ENCODE data around the gene MEN1. TPM values are rescaled to one million over a fixed set of nuclear protein-coding genes. Genes with fewer than 3 reads are reported as not detected.
A peak's percentile ranks its signal among the peaks of the same experiment; 100 is the strongest.

MEN1 gene
- total RNA-seq, 1 donor from 2014 or later, result 61.5 TPM

GRCh38 chr11:64856382-64857227 lies 46.3 kb upstream of the MEN1 start:
- Mint-ChIP-seq H3K9me3 (ENCODE audit: low read depth) (no peaks in the 10 kb centered on the region), H3K27me3 (no peaks in the 10 kb centered on the region), H3K4me3 (ENCODE audit: low read depth) (no peak overlapping the region), H3K36me3 (ENCODE audit: insufficient read depth) (peaks cover 8% of the 10 kb centered on the region), H3K4me1 (ENCODE audit: low read depth) (no peaks in the 10 kb centered on the region), H3K27ac (no peak overlapping the region)
- TF ChIP-seq, protein P1, sequence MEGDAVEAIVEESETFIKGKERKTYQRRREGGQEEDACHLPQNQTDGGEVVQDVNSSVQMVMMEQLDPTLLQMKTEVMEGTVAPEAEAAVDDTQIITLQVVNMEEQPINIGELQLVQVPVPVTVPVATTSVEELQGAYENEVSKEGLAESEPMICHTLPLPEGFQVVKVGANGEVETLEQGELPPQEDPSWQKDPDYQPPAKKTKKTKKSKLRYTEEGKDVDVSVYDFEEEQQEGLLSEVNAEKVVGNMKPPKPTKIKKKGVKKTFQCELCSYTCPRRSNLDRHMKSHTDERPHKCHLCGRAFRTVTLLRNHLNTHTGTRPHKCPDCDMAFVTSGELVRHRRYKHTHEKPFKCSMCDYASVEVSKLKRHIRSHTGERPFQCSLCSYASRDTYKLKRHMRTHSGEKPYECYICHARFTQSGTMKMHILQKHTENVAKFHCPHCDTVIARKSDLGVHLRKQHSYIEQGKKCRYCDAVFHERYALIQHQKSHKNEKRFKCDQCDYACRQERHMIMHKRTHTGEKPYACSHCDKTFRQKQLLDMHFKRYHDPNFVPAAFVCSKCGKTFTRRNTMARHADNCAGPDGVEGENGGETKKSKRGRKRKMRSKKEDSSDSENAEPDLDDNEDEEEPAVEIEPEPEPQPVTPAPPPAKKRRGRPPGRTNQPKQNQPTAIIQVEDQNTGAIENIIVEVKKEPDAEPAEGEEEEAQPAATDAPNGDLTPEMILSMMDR (IDR thresholded peaks at IDR 0.05; ENCODE audit: unreplicated experiment), result no peak
- DNase-seq (ENCODE audit: low spot score, unreplicated experiment), result no peak

DNA sequence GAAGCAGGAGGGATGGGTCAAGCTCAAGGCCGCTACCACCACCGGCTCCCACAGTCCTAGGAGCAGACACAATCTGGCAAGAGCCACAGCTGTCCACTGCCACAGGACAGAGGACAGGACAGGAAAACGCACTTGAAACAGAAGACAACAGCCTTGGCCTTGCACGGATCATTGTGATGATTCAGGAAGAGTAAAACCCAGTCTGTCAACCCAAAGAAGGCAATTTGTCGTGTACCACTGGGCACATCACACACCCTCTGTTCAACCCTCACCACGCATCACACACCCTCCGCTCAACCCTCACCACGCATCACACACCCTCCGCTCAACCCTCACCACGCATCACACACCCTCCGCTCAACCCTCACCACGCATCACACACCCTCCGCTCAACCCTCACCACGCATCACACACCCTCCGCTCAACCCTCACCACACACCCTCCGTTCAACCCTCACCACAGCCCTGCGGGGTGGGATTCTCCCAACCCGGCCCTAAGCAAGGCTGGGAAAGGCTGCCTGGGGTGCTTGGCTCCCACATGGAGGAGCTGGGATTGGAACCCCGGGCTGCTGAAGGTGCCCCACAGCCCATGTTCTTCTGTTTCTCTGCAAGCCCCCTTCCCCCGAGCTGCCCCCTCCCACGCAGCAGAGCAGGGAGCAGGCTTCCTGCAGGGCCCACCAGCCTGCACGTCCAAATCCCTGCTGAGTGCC lies 45.4 kb upstream of the MEN1 start:
- Mint-ChIP-seq H3K4me3 (ENCODE audit: low read depth) (no peak overlapping the region), H3K4me1 (ENCODE audit: low read depth) (no peaks in the 10 kb centered on the region), H3K9me3 (ENCODE audit: low read depth) (no peaks in the 10 kb centered on the region), H3K27ac (peak overlapping the region; percentile 84), H3K27me3 (no peaks in the 10 kb centered on the region), H3K36me3 (ENCODE audit: insufficient read depth) (peaks cover 8% of the 10 kb centered on the region)
- DNase-seq (ENCODE audit: low spot score, unreplicated experiment), result no peak
- TF ChIP-seq, protein P1 (IDR thresholded peaks at IDR 0.05; ENCODE audit: unreplicated experiment), result no peak

DNA sequence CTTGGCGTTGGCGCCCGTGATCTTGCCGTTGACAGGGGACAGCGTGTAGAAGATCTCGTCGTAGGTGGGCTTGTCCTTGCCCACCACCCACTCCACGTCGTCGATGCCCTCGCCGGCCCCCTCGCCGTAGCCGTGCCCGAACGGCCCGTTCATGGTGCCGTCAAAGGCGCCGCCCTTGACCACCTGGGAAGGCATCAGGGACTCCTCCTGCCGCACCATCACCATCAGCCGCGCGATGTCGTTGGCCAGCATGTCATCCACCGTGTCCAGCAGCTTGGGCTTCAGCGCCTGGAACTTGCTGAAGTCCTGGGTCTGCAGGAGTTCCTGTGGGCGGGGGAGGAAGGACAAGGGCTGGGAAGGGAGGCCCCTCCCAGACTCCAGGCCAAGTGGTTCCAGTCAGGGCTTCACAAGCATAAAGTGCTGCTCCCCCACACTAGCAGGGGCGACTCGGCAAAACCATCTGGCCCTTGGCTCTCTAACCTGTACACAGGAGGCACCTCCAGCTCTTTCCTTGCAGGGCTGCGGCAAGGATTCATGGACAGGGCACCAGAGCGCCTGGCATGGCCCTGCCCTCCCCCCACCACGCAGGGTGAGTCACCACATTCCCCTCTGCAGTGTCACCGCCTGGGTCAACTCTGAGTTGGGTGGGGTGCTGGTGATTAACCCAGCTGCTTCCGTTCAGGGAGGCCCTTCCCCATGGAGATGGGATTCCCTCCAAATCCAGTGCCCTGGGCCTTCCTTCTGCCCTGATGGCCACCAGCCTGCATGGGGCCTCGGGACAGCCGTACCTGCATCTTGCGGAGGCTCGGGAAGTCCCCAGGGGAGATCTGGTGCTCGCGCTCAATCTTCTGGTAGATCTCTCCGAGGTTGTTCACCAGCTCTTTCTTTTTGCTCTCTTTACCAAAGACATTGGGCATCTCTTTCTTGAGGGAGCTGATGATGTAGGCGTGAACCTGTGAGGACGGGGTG lies 44.5 kb upstream of the MEN1 start:
- Mint-ChIP-seq H3K27ac (peak overlapping the region; percentile 84), H3K4me3 (ENCODE audit: low read depth) (no peak overlapping the region), H3K9me3 (ENCODE audit: low read depth) (no peaks in the 10 kb centered on the region), H3K36me3 (ENCODE audit: insufficient read depth) (peaks cover 8% of the 10 kb centered on the region), H3K27me3 (no peaks in the 10 kb centered on the region), H3K4me1 (ENCODE audit: low read depth) (no peaks in the 10 kb centered on the region)
- TF ChIP-seq, protein P1 (IDR thresholded peaks at IDR 0.05; ENCODE audit: unreplicated experiment), result no peak
- no peak for DNase-seq (ENCODE audit: low spot score, unreplicated experiment)

- no peak overlapping the region for H3K4me3 Mint-ChIP-seq (ENCODE audit: low read depth)
- H3K36me3 Mint-ChIP-seq (ENCODE audit: insufficient read depth), result peaks cover 8% of the 10 kb centered on the region
- no peaks in the 10 kb centered on the region for H3K4me1 Mint-ChIP-seq (ENCODE audit: low read depth)
- no peaks in the 10 kb centered on the region for H3K27me3 Mint-ChIP-seq
- DNase-seq (ENCODE audit: low spot score, unreplicated experiment), result no peak
- no peak overlapping the region for H3K27ac Mint-ChIP-seq
- no peaks in the 10 kb centered on the region for H3K9me3 Mint-ChIP-seq (ENCODE audit: low read depth)
- TF ChIP-seq, protein P1 (IDR thresholded peaks at IDR 0.05; ENCODE audit: unreplicated experiment), result no peak
Observed at GRCh38 chr11:64854157-64854533, 43.8 kb upstream of the MEN1 start.

GRCh38 chr11:64853709-64854108 lies 43.4 kb upstream of the MEN1 start:
- peaks cover 8% of the 10 kb centered on the region for H3K36me3 Mint-ChIP-seq (ENCODE audit: insufficient read depth)
- no peak overlapping the region for H3K4me3 Mint-ChIP-seq (ENCODE audit: low read depth)
- no peaks in the 10 kb centered on the region for H3K27me3 Mint-ChIP-seq
- H3K4me1 Mint-ChIP-seq (ENCODE audit: low read depth), result no peaks in the 10 kb centered on the region
- no peak overlapping the region for H3K27ac Mint-ChIP-seq
- DNase-seq (ENCODE audit: low spot score, unreplicated experiment), result no peak
- H3K9me3 Mint-ChIP-seq (ENCODE audit: low read depth), result no peaks in the 10 kb centered on the region
- TF ChIP-seq, protein P1 (IDR thresholded peaks at IDR 0.05; ENCODE audit: unreplicated experiment), result no peak
